Neutrophil (primary cell): ENCODE measurements around the gene TNFAIP3.

ENCODE experiments used
- H3K27ac ChIP-seq: fragments of 200-600 bp; sonication (generic); 2 replicates; pipeline ENCODE4 v1.5.1; 2016; ENCODE audit warnings: mild to moderate bottlenecking, moderate library complexity
- H3K27me3 ChIP-seq: fragments of 200-600 bp; sonication (generic); 2 replicates; pipeline ENCODE4 v1.6.0; 2016; ENCODE audit warnings: mild to moderate bottlenecking
- H3K36me3 ChIP-seq: fragments of 200-600 bp; sonication (generic); 2 replicates; pipeline ENCODE4 v1.5.1; 2017
- H3K4me1 ChIP-seq, 2 experiments: fragments of 200-600 bp in 1 of 2; sonication (generic) in 1 of 2; 1 replicate in 1 of 2; 2 replicates in 1 of 2; pipeline versions ENCODE4 v1.5.1 to v1.6.1; 2013 to 2016; ENCODE audit warnings: low read depth in 1 of 2, low read length in 1 of 2, mild to moderate bottlenecking in 1 of 2, moderate library complexity in 1 of 2; ENCODE audit not compliant: control insufficient read depth in 1 of 2, insufficient read depth in 1 of 2
- H3K4me3 ChIP-seq, 2 experiments: fragments of 200-600 bp in 1 of 2; sonication (generic) in 1 of 2; 1 replicate in 1 of 2; 2 replicates in 1 of 2; pipeline ENCODE4 v1.5.1; 2013 to 2016; ENCODE audit warnings: low read depth in 1 of 2, low read length in 1 of 2, mild to moderate bottlenecking in 1 of 2, moderate library complexity in 1 of 2
- H3K9me3 ChIP-seq: fragments of 200-600 bp; sonication (generic); 2 replicates; pipeline ENCODE4 v1.5.1; 2016
- CTCF ChIP-seq: fragments of 200-600 bp; sonication (generic); IDR thresholded peaks from 2 replicates; pipeline ENCODE4 v1.5.1; 2016; ENCODE audit warnings: antibody characterized with exemption

The TNFAIP3 gene

GRCh38 chr6:137852811-137853210 is 14.2 kb upstream of the TNFAIP3 start:
- H3K27ac ChIP-seq = no peak overlapping the region
- H3K4me1 ChIP-seq = no peaks in the 10 kb centered on the region
- H3K36me3 ChIP-seq = no peaks in the 10 kb centered on the region
- H3K27me3 ChIP-seq = no peaks in the 10 kb centered on the region
- H3K4me3 ChIP-seq = no peak overlapping the region
- H3K9me3 ChIP-seq = no peaks in the 10 kb centered on the region
- TF ChIP-seq CTCF = no peak

GRCh38 chr6:137853569-137854213 is 13.4 kb upstream of the TNFAIP3 start:
- no peaks in the 10 kb centered on the region for H3K9me3 ChIP-seq
- H3K36me3 ChIP-seq = no peaks in the 10 kb centered on the region
- no peaks in the 10 kb centered on the region for H3K4me1 ChIP-seq
- H3K4me3 ChIP-seq = no peak overlapping the region
- TF ChIP-seq CTCF = no peak
- no peaks in the 10 kb centered on the region for H3K27me3 ChIP-seq
- H3K27ac ChIP-seq = no peak overlapping the region

DNA sequence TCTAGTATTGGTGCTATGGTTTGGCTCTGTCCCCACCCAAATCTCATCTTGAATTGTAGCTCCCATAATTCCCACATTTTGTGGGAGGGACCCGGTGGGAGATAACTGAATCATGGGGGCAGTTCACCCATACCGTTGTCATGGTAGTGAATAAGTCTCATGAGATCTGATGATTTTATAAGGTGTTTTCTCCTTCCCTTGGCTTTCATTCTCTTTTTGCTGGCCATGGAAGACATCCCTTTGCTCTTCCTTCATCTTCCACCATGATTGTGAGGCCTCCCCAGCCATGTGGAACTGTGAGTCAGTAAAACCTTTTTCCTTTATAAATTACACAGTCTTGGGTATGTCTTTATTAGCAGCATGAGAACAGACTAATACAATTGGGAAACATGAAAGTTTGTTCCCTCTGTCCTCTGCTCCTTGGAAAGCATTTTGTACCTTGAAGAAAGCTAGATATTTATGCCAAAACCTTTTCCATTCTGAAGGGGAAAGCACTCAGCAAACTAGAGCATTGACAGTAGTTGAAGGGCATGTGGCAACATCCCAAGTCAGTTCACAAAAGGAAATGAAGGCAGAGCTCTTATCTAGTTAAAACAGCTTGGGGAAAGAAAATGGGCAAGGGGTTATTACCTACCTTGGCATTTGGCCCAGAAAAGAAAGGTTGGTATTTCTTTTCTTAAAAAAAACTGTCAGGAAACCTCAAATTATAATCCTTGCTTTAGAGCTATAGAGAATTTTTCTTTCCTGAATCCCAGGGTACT is 10.7 kb upstream of the TNFAIP3 start:
- no peak overlapping the region for H3K4me3 ChIP-seq
- no peak for TF ChIP-seq CTCF
- no peak overlapping the region for H3K27ac ChIP-seq
- H3K36me3 ChIP-seq = no peaks in the 10 kb centered on the region
- H3K4me1 ChIP-seq = no peaks in the 10 kb centered on the region
- H3K9me3 ChIP-seq = no peaks in the 10 kb centered on the region
- no peaks in the 10 kb centered on the region for H3K27me3 ChIP-seq

DNA sequence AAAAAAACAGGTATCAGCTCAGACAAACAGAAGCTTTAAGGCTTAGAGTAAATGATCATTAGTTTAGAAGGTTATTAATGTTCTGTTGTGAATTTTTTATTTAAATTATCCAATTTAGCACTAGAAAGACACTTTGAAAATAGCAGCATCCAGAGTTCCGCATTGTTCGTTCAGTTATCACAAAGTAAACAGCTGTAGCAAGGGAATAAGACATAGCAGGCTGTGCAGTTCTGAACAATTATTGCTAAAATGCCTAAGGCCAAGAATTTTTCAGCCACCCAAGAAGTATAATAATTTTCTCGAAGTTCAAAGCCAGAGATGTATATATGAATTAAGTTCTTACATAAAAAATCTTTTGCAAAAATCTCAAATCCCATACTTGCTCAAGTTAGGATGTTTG is 8.0 kb upstream of the TNFAIP3 start:
- H3K9me3 ChIP-seq = no peaks in the 10 kb centered on the region
- H3K4me3 ChIP-seq = no peak overlapping the region
- H3K36me3 ChIP-seq = no peaks in the 10 kb centered on the region
- TF ChIP-seq CTCF = no peak
- H3K27ac ChIP-seq = no peak overlapping the region
- H3K27me3 ChIP-seq = no peaks in the 10 kb centered on the region
- H3K4me1 ChIP-seq = no peaks in the 10 kb centered on the region

DNA sequence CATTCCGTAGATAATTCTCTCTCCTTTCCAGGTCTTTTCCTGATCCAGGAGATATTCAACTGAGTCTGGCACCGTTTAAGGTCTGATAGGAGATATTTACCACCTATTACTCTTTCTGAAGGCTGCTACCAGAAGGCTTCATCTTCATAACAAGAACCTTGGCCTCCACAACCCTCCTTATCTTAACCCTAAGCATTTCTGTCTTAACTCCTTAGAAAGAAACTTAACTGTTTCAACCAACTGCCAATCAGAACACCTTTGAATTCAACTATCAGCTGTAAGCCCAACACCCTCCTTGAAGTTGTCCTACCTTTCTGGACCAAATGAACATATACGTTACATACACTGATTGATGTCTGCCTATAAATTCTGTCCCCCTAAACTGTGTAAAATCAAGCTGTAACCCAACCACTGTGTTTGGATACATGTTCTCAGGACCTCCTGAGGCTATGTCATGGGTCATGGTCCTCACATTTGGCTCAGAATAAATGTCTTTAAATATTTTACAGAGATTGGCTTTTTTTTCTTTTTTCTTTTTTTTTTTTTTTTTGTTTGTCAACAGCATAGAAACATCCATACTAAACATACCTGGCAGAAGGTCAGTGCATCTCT is 6.6 kb upstream of the TNFAIP3 start:
- H3K4me1 ChIP-seq = peaks cover 0 to 5% of the 10 kb centered on the region in 2 experiments
- H3K27ac ChIP-seq = no peak overlapping the region
- H3K9me3 ChIP-seq = no peaks in the 10 kb centered on the region
- no peak for TF ChIP-seq CTCF
- H3K36me3 ChIP-seq = no peaks in the 10 kb centered on the region
- H3K27me3 ChIP-seq = no peaks in the 10 kb centered on the region
- H3K4me3 ChIP-seq = no peak overlapping the region
